Measurements from ENCODE around the gene CA5B.
A peak's percentile ranks its signal among the peaks of the same experiment; 100 is the strongest.

Gene CA5B

GRCh38 chrX:15814771-15815365 lies 76.8 kb downstream of the CA5B start:
- H3K27me3 ChIP-seq (ENCODE audit: control insufficient read depth, low read length): no peaks in the 10 kb centered on the region
- no peaks in the 10 kb centered on the region for H3F3A ChIP-seq (ENCODE audit: control insufficient read depth, insufficient read depth)
- H3K4me3 ChIP-seq (ENCODE audit: low read length): no peak overlapping the region
- TF ChIP-seq EZH2phosphoT487 (IDR thresholded peaks at IDR 0.05; ENCODE audit: borderline replicate concordance, low read length) (no peak), CTCF (IDR thresholded peaks at IDR 0.05; ENCODE audit: low read depth, low read length, poor library complexity, severe bottlenecking) (no peak)
- no peaks in the 10 kb centered on the region for H3K9me3 ChIP-seq (ENCODE audit: control insufficient read depth, insufficient read depth, low read length)
- H4K20me1 ChIP-seq (ENCODE audit: control insufficient read depth, insufficient read depth, low read depth, low read length): no peaks in the 10 kb centered on the region
- no peak overlapping the region for H3K27ac ChIP-seq (ENCODE audit: low read depth, low read length)
- H3K79me2 ChIP-seq (ENCODE audit: control insufficient read depth, low read length): no peaks in the 10 kb centered on the region
- no peaks in the 10 kb centered on the region for H3K4me1 ChIP-seq (ENCODE audit: control insufficient read depth, low read length)
- no peaks in the 10 kb centered on the region for H3K9me2 ChIP-seq (replicated peaks; ENCODE audit: control insufficient read depth, low read length)
- peaks cover 46% of the 10 kb centered on the region for H3K36me3 ChIP-seq (ENCODE audit: control insufficient read depth, low read length)
- no peak overlapping the region for H3K4me2 ChIP-seq (ENCODE audit: low read length)

DNA sequence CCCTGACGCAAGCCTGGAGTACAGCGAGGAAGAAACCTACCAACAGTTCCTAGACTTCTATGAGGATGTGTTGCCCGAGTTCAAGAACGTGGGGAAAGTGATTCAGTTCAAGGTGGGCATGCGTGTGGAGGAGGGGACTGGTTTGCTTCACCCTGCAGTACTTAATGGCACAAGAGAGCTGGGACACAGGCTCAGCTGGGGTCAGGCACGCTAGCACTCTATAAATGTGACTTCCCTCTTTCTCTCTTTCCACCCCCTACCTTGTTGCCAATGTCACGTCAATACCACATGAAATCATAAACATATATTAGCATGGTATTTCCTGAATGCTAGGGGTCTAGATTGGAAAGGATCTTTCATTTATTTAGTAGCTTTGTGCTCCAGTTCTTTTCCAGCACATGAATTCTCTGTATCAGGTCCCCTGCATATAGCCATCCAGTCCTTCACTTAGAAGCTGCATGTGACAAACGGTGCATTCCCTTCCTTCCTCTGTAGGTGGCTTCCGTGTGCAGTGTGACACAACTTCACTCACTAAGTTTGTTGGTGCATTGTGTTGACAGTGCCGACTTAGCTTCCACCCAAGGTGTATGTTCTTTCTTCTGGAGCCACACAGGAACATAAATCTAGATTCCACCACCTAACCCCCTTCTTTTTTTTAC lies 77.8 kb downstream of the CA5B start:
- no peaks in the 10 kb centered on the region for H3K4me1 ChIP-seq (ENCODE audit: control insufficient read depth, low read length)
- no peaks in the 10 kb centered on the region for H3K9me2 ChIP-seq (replicated peaks; ENCODE audit: control insufficient read depth, low read length)
- H3K4me2 ChIP-seq (ENCODE audit: low read length): no peak overlapping the region
- H3K27me3 ChIP-seq (ENCODE audit: control insufficient read depth, low read length): no peaks in the 10 kb centered on the region
- no peak overlapping the region for H3K4me3 ChIP-seq (ENCODE audit: low read length)
- H3K9me3 ChIP-seq (ENCODE audit: control insufficient read depth, insufficient read depth, low read length): no peaks in the 10 kb centered on the region
- H3K79me2 ChIP-seq (ENCODE audit: control insufficient read depth, low read length): no peaks in the 10 kb centered on the region
- H4K20me1 ChIP-seq (ENCODE audit: control insufficient read depth, insufficient read depth, low read depth, low read length): no peaks in the 10 kb centered on the region
- peaks cover 56% of the 10 kb centered on the region for H3K36me3 ChIP-seq (ENCODE audit: control insufficient read depth, low read length)
- no peaks in the 10 kb centered on the region for H3F3A ChIP-seq (ENCODE audit: control insufficient read depth, insufficient read depth)
- H3K27ac ChIP-seq (ENCODE audit: low read depth, low read length): no peak overlapping the region
- TF ChIP-seq CTCF (IDR thresholded peaks at IDR 0.05; ENCODE audit: low read depth, low read length, poor library complexity, severe bottlenecking) (peak; percentile 50), EZH2phosphoT487 (IDR thresholded peaks at IDR 0.05; ENCODE audit: borderline replicate concordance, low read length) (no peak)

DNA sequence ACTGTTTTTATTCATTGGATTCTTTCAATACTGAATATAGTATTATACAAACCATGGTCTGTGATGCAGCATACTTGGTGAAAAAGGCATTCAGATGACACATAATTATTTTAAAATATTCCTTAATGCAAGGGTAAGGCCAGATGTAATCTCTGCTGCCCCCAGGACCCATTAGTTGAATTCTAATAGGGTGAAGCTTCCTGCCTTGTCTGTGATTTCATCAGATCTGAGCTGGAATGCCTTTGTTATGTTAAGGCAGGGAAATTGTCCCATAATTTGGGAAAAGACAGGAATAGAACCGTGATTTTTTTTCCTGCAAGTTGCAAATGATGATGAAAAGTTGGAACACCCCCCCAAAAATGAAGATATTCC lies 78.4 kb downstream of the CA5B start:
- Histone ChIP-seq H3F3A (ENCODE audit: control insufficient read depth, insufficient read depth) (no peaks in the 10 kb centered on the region), H3K9me3 (ENCODE audit: control insufficient read depth, insufficient read depth, low read length) (no peaks in the 10 kb centered on the region), H3K79me2 (ENCODE audit: control insufficient read depth, low read length) (no peaks in the 10 kb centered on the region), H3K4me2 (ENCODE audit: low read length) (no peak overlapping the region), H4K20me1 (ENCODE audit: control insufficient read depth, insufficient read depth, low read depth, low read length) (no peaks in the 10 kb centered on the region), H3K9me2 (replicated peaks; ENCODE audit: control insufficient read depth, low read length) (no peaks in the 10 kb centered on the region), H3K4me3 (ENCODE audit: low read length) (no peak overlapping the region), H3K27me3 (ENCODE audit: control insufficient read depth, low read length) (no peaks in the 10 kb centered on the region), H3K27ac (ENCODE audit: low read depth, low read length) (no peak overlapping the region), H3K36me3 (ENCODE audit: control insufficient read depth, low read length) (peaks cover 57% of the 10 kb centered on the region), H3K4me1 (ENCODE audit: control insufficient read depth, low read length) (no peaks in the 10 kb centered on the region)
- TF ChIP-seq CTCF (IDR thresholded peaks at IDR 0.05; ENCODE audit: low read depth, low read length, poor library complexity, severe bottlenecking): peak; percentile 2
- TF ChIP-seq EZH2phosphoT487 (IDR thresholded peaks at IDR 0.05; ENCODE audit: borderline replicate concordance, low read length): no peak

All from DOHH2 (cell line).